GM12873 (cell line): ENCODE data around the gene SLC6A11.

Experiments
- CTCF ChIP-seq: IDR thresholded peaks from 2 replicates; pipeline ENCODE4 v1.5.1; 2012; ENCODE audit warnings: low read depth, mild to moderate bottlenecking, moderate library complexity, low read length, control low read depth; ENCODE audit not compliant: insufficient read depth; ENCODE audit errors: missing control alignments

SLC6A11 gene

GRCh38 chr3:10774129-10774670, 41.8 kb upstream of the SLC6A11 start:
- TF ChIP-seq CTCF, result no peak

- no peak for TF ChIP-seq CTCF
Measured at GRCh38 chr3:10774825-10775224, 41.2 kb upstream of the SLC6A11 start.

- TF ChIP-seq CTCF, result no peak
Measured at GRCh38 chr3:10775259-10775658, 40.8 kb upstream of the SLC6A11 start.

- TF ChIP-seq CTCF, result no peak
Measured at GRCh38 chr3:10775828-10776227, 40.2 kb upstream of the SLC6A11 start.

GRCh38 chr3:10777627-10778026, 38.4 kb upstream of the SLC6A11 start:
- TF ChIP-seq CTCF, result no peak

- TF ChIP-seq CTCF, result no peak
Measured at GRCh38 chr3:10778492-10779292, 37.3 kb upstream of the SLC6A11 start.

GRCh38 chr3:10779293-10779805, 36.7 kb upstream of the SLC6A11 start:
- TF ChIP-seq CTCF, result no peak
